Right kidney (tissue), 9 donors: ENCODE measurements around the gene DACT3.

Source experiments
- DNase-seq: peaks from one replicate; pipeline ENCODE4 v3.0.0-alpha.2; 2016
- long read RNA-seq, 8 donors: transcript quantifications; one replicate each; lab custom pipeline, GENCODE V29; 2026

The DACT3 gene
- long read RNA-seq, donor 1, transcript DACT3-202 (4 exons, 2,834 nt) = major isoform, 14 of 16 reads
- long read RNA-seq, donor 1, partial matches to known transcripts = 0 of 16 reads
- long read RNA-seq, donor 1, other reads (novel, unspliced or antisense) = 0 of 16 reads
- long read RNA-seq, donor 2, transcript DACT3-202 (4 exons, 2,834 nt) = major isoform, 5 of 5 reads
- long read RNA-seq, donor 2, partial matches to known transcripts = 0 of 5 reads
- long read RNA-seq, donor 2, other reads (novel, unspliced or antisense) = 0 of 5 reads
- long read RNA-seq, donor 3, transcript DACT3-202 (4 exons, 2,834 nt) = major isoform, 5 of 5 reads
- long read RNA-seq, donor 3, partial matches to known transcripts = 0 of 5 reads
- long read RNA-seq, donor 3, other reads (novel, unspliced or antisense) = 0 of 5 reads
- long read RNA-seq, donor 4, transcript DACT3-202 (4 exons, 2,834 nt) = major isoform, 7 of 9 reads
- long read RNA-seq, donor 4, partial matches to known transcripts = 0 of 9 reads
- long read RNA-seq, donor 4, other reads (novel, unspliced or antisense) = 0 of 9 reads
- long read RNA-seq, donor 5, transcript DACT3-202 (4 exons, 2,834 nt) = major isoform, 6 of 6 reads
- long read RNA-seq, donor 5, partial matches to known transcripts = 0 of 6 reads
- long read RNA-seq, donor 5, other reads (novel, unspliced or antisense) = 0 of 6 reads
- long read RNA-seq, donor 6, transcript DACT3-202 (4 exons, 2,834 nt) = major isoform, 12 of 13 reads
- long read RNA-seq, donor 6, partial matches to known transcripts = 0 of 13 reads
- long read RNA-seq, donor 6, other reads (novel, unspliced or antisense) = 0 of 13 reads
- long read RNA-seq, donor 7, transcript DACT3-202 (4 exons, 2,834 nt) = major isoform, 7 of 10 reads
- long read RNA-seq, donor 7, partial matches to known transcripts = 0 of 10 reads
- long read RNA-seq, donor 7, other reads (novel, unspliced or antisense) = 0 of 10 reads
- long read RNA-seq, donor 8, transcript DACT3-202 (4 exons, 2,834 nt) = major isoform, 7 of 7 reads
- long read RNA-seq, donor 8, partial matches to known transcripts = 0 of 7 reads
- long read RNA-seq, donor 8, other reads (novel, unspliced or antisense) = 0 of 7 reads

GRCh38 chr19:46661020-46661731, at the start of gene DACT3:
Gene DACT3, minus strand, starts transcription at chr19:46661182. Its CDS starts 118 bp downstream, at chr19:46661064.
- DNase-seq = peak; percentile 95

- DNase-seq = no peak
These were observed 49.7 kb upstream of the DACT3 start for GRCh38 chr19:46710687-46711086.

GRCh38 chr19:46704379-46705076, 43.5 kb upstream of the DACT3 start:
- DNase-seq = no peak

GRCh38 chr19:46700704-46701103, 39.7 kb upstream of the DACT3 start:
- no peak for DNase-seq

- no peak for DNase-seq
These were observed 37.7 kb upstream of the DACT3 start for GRCh38 chr19:46698395-46699321.

- peak; percentile 68 for DNase-seq
These were observed 36.4 kb upstream of the DACT3 start for GRCh38 chr19:46697204-46697960.

GRCh38 chr19:46696866-46697203, 35.9 kb upstream of the DACT3 start:
- DNase-seq = no peak

- no peak for DNase-seq
These were observed 35.1 kb upstream of the DACT3 start for GRCh38 chr19:46696052-46696451.

GRCh38 chr19:46693760-46694159, 32.8 kb upstream of the DACT3 start:
- no peak for DNase-seq

GRCh38 chr19:46692918-46693722, 32.1 kb upstream of the DACT3 start:
- DNase-seq = no peak

- no peak for DNase-seq
These were observed 31.0 kb upstream of the DACT3 start for GRCh38 chr19:46691948-46692347.

GRCh38 chr19:46691104-46691503, 30.1 kb upstream of the DACT3 start:
- DNase-seq = no peak

GRCh38 chr19:46689358-46689757, 28.4 kb upstream of the DACT3 start:
- DNase-seq = no peak

- no peak for DNase-seq
These were observed 26.6 kb upstream of the DACT3 start for GRCh38 chr19:46687438-46688145.

GRCh38 chr19:46685189-46685588, 24.2 kb upstream of the DACT3 start:
- no peak for DNase-seq

GRCh38 chr19:46678110-46678732, 17.2 kb upstream of the DACT3 start:
- DNase-seq = no peak

GRCh38 chr19:46674416-46675178, 13.6 kb upstream of the DACT3 start:
- no peak for DNase-seq
